Measurements from ENCODE around the gene DISP3. TPM values are rescaled to one million over a fixed set of nuclear protein-coding genes. Genes with fewer than 3 reads are reported as not detected.

Gene DISP3
- total and polyA plus RNA-seq, 2 of the 4 experiments (the other 2 are of a cell fraction) = 0.05 TPM; not detected in 1

DNA sequence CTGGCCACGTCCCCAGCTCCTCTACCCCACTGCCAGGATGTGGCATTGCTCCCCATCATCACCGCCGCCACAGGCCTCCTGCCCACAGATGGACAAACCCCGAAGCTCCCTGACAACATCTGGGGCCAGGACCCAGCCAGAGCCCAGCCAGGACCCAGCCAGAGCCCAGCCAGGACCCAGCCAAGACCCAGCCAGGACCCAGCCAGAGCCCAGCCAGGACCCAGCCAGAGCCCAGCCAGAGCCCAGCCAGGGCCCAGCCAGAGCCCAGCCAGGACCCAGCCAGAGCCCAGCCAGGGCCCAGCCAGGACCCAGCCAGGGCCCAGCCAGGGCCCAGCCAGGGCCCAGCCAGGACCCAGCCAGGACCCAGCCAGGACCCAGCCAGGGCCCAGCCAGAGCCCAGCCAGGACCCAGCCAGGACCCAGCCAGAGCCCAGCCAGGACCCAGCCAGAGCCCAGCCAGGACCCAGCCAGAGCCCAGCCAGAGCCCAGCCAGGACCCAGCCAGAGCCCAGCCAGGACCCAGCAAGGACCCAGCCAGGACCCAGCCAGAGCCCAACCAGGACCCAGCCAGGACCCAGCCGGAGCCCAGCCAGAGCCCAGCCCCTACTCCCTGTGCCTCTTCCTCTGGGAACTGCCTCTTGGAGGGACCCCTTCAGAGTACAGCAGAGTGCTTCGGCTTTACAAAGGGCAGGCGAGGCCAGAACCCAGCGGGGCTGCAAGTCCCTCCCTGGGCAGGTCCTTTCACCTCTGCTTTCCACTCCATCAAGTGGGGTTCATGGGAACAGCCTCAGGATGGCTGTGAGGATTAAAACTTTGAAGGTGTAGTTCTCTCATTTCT, 43.7 kb downstream of the DISP3 start:
- no TSS peak for BruUV-seq (replicated peaks)

More for the DNA sequence above, 43.7 kb downstream of the DISP3 start:
- H3K79me1 ChIP-seq (ENCODE audit: low read depth in 1 of 2, low read length in 2 of 2) = no peaks in the 10 kb centered on the region
- no peak overlapping the region for H3K4me3 ChIP-seq (ENCODE audit: insufficient read depth, low read depth, low read length)
- no peak overlapping the region for H4K8ac ChIP-seq (ENCODE audit: low read depth in 2 of 2, low read length in 2 of 2)
- H3K36me3 ChIP-seq (ENCODE audit: control insufficient read depth, insufficient read depth, low read length) = no peaks in the 10 kb centered on the region
- intact Hi-C loops (cut with micrococcal nuclease) = no loop called here
- no peak overlapping the region for H2BK5ac ChIP-seq (ENCODE audit: low read depth, low read length, poor library complexity, severe bottlenecking)
- dilution Hi-C loops (cut with HindIII; ENCODE audit: low sequenced_read_pairs, unreplicated experiment) = no loop called here
- no peak overlapping the region for H3K4me2 ChIP-seq (ENCODE audit: low read depth, low read length)
- no peak overlapping the region for H4K5ac ChIP-seq (ENCODE audit: low read depth, low read length)
- H4K91ac ChIP-seq (ENCODE audit: insufficient read depth, low read depth, low read length) = no peak overlapping the region
- H3K27me3 ChIP-seq (ENCODE audit: control insufficient read depth, insufficient read depth, low read length) = no peaks in the 10 kb centered on the region
- POLR2A ChIA-PET (ENCODE audit: unreplicated experiment) = no interaction called here
- TF ChIP-seq RAD21 (IDR thresholded peaks at IDR 0.05; ENCODE audit: low read length) = no peak
- TF ChIP-seq MXI1 (IDR thresholded peaks at IDR 0.05; ENCODE audit: borderline replicate concordance, low read depth, low read length) = no peak
- no peak for TF ChIP-seq POLR2A (IDR thresholded peaks at IDR 0.05; ENCODE audit: low read depth, low read length)
- TF ChIP-seq NFE2L2 (IDR thresholded peaks at IDR 0.05; ENCODE audit: low read depth, low read length) = no peak
- TF ChIP-seq, protein P1, sequence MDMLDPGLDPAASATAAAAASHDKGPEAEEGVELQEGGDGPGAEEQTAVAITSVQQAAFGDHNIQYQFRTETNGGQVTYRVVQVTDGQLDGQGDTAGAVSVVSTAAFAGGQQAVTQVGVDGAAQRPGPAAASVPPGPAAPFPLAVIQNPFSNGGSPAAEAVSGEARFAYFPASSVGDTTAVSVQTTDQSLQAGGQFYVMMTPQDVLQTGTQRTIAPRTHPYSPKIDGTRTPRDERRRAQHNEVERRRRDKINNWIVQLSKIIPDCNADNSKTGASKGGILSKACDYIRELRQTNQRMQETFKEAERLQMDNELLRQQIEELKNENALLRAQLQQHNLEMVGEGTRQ (IDR thresholded peaks at IDR 0.05; ENCODE audit: low read depth, low read length) = no peak
- no peak overlapping the region for H3K56ac ChIP-seq (ENCODE audit: extremely low read depth, insufficient read depth, low read length)
- H3K14ac ChIP-seq (replicated peaks; ENCODE audit: low read depth, low read length) = no peak overlapping the region
- H2AK9ac ChIP-seq (replicated peaks; ENCODE audit: low read depth, low read length, poor library complexity) = no peak overlapping the region
- H3K18ac ChIP-seq (ENCODE audit: low read depth, low read length) = no peak overlapping the region
- H3K27ac ChIP-seq (ENCODE audit: insufficient read depth, low read length) = no peak overlapping the region
- no peaks in the 10 kb centered on the region for H4K20me1 ChIP-seq (ENCODE audit: insufficient read depth, low read length)
- WGBS, 2 experiments (ENCODE audit: extremely low coverage in 2 of 2, insufficient read length in 1 of 2) = no CpG with 5 or more reads among the region's 8 CpGs
- DNase-seq = no peak
- CTCF ChIA-PET = no interaction called here
- H3K9me3 ChIP-seq (ENCODE audit: control insufficient read depth, insufficient read depth, low read length) = no peaks in the 10 kb centered on the region
- no peak overlapping the region for H2BK120ac ChIP-seq (ENCODE audit: low read depth, low read length)
- no peak overlapping the region for H2BK15ac ChIP-seq (ENCODE audit: low read depth, low read length)
- in situ Hi-C loops (cut with MboI; ENCODE audit: low sequenced_read_pairs) = no loop called here
- H3K9ac ChIP-seq (ENCODE audit: low read depth, low read length) = no peak overlapping the region
- no peak for ATAC-seq (ENCODE audit: low read depth)
- no peak overlapping the region for H3K23ac ChIP-seq (ENCODE audit: low read depth, low read length)
- H2AK5ac ChIP-seq (ENCODE audit: low read depth, low read length) = no peak overlapping the region
- H2BK20ac ChIP-seq (ENCODE audit: low read depth, low read length) = no peak overlapping the region
- no peaks in the 10 kb centered on the region for H3K4me1 ChIP-seq (ENCODE audit: control insufficient read depth, insufficient read depth, low read length)
- no peak overlapping the region for H3K4ac ChIP-seq (ENCODE audit: low read depth, low read length)
- H2AFZ ChIP-seq (replicated peaks; ENCODE audit: low read length, poor library complexity) = no peak overlapping the region
- H3K9me1 ChIP-seq (ENCODE audit: insufficient read depth, low read length) = no peaks in the 10 kb centered on the region

Measured in IMR-90 (cell line).